CD4-positive, alpha-beta T cell treated with Interleukin-6 at 100 ng/mL for 8 hours (primary cell): ENCODE measurements around the gene COL9A2.

Source experiments
- DNase-seq: peaks from one replicate; pipeline ENCODE4 v3.0.0-alpha.2; 2020; ENCODE audit warnings: mixed read lengths, low spot score

The COL9A2 gene

DNA sequence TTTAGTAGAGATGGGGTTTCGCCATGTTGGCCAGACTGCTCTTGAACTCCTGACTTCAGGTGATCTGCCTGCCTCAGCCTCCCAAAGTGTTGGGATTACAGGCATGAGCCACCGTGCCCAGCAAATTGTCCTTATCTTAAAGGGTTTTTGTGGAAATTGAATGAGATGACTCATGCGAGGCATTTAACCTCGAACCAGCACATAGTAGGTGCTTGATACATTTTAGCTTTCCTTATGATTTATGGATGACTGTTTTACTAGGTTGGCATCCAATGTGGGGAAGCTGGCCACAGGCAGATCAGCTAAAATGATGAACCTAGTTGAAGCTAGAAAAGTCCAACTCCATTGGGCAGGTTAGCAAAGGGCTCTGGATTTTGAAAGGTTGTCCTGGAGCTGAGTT is 1.4 kb upstream of the COL9A2 start:
- DNase-seq, result no peak

- DNase-seq, result no peak
Observed at GRCh38 chr1:40317394-40318074, 448 bp upstream of the COL9A2 start.

DNA sequence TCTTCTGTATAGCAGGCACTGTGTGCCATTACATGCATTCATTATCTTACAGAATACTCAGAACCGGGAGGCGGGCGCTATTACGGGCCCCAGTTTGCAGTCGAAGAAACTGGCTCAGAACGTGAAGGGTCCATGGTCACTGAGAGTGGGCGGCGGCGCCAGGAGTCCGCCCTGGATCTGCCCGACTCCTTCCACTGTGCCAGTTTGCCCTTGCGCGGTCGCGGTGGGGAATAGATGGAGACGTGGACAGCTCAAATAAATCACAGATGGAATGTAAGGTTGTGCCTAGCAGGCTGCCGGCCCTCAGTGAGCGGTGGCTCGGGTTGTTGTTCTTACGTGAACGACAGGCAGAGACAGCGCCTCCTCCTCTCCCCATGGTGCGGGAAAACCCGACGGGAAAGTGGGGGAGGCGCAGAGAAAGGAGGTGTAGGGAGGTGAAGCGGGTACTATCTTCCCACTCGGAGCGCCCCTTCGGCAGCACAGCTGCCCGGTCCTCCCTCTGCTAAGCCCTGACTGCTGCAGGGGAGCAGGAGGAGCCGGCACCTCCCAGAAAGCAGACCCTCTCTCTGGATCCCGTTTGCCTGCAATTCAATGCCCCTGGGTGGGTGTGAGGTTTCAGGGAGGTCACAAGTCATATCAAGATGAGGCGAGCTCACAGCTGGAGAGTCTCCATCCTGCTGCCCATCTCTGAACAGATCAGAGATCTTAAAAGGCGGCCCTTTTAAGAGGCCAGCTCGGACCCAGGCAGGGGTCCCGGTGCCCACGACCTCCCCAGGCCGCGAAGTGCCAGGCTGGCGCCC is 1.1 kb downstream of the COL9A2 start:
- DNase-seq, result no peak

DNA sequence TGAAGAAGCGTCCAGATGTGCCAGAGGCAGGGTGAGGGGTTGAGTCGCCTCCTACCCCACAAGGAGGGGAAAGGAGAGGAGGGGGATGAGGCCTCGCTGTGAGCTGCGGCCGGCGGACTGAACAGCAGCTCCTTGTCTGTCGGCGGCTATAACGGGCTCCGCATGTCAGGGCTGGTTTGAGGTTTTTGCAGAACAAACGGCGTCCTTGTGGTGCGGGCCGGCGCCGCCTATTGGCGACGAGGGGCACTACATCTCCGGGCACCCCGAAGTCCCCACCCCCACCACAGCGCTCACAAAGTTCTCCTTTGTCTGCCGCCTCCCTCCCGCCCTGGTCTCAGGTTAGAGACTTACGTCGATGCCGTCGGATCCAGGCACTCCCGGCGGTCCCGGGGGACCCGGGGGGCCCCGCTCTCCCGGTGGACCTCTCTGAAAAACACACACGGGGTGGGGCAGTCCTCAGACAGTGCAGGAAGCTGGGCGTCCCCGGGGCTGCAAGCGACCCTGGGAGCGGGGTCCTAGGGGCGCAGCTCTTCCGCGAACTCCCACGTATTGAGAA is 1.8 kb downstream of the COL9A2 start:
- peak; percentile 84 for DNase-seq

DNA sequence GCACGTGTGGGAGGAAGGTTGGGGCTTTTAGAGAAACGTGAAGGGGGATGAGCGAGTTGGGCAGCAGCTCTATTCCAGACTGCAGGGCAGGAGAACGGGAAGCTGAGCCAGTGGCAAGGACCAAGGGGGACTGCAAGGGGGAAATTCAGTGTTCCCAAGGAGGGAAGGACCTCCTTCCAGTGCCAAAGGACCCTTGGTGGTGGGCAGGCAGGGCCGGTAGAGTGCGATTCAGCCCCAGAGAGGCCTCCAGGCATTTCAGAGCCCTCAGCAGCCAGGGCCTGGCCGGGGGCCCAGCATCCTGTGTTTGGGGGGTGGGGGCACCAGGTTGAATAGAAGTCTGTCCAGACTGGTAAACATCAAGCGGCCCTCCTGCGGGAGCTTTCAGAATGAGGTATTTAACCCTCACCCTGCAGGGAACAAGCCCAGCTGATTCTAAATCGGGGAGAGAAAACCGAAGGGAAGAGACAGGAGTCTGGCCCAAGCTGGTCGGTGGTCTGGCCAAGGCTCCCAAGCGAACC is 2.3 kb downstream of the COL9A2 start:
- DNase-seq, result no peak

- no peak for DNase-seq
Observed at GRCh38 chr1:40313958-40314720, 2.9 kb downstream of the COL9A2 start.

GRCh38 chr1:40313329-40313957 is 3.6 kb downstream of the COL9A2 start:
- no peak for DNase-seq

GRCh38 chr1:40312238-40313205 is 4.6 kb downstream of the COL9A2 start:
- DNase-seq, result peak; percentile 25

- DNase-seq, result no peak
Observed at GRCh38 chr1:40311692-40312091, 5.4 kb downstream of the COL9A2 start.

DNA sequence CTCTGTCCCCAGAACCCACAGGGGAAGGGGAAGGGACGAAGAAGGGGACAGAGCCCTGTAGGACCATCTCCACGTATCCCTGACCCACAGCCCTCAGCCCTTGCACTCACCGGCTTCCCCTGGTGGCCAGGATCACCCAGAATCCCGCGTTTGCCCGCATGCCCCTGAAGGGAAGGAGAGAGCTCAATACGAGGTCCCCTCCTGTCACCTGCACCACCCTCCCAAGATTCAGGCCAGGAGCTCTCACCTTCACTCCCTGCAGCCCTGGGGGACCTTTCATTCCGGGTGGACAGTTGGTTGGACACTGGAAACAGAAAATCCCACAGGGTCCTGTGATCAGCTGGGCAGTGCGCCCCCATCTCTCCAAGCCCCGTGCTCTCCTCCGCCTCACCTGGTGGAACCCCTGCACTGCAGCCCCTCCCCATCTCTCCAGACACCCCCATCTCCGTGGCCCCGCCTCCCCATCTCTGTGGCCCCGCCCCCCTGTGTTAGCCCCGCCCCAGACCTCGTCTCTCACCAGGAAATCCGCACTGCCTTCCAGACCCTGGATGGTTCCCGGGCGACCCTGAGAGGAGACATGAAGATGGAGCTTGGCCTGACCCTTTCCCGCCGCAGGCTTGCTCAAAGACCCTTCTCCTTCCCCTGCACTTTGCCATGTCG is 6.0 kb downstream of the COL9A2 start:
- DNase-seq, result no peak

DNA sequence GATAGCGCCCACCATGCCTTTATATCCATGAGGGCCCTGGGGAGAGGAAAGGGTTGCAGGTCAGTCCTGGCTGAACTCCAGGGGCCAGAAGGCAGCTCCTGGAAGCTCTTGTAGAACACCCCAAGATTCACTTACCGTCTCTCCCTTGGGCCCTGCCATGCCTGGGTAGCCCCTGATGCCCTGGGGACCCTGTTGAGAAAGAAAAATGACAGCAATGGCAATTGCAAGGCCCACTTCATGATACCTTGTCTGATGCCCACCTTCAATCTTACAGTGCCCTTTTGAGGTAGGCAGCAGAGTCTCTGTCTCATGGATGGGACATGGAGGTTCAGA is 7.0 kb downstream of the COL9A2 start:
- DNase-seq, result no peak

DNA sequence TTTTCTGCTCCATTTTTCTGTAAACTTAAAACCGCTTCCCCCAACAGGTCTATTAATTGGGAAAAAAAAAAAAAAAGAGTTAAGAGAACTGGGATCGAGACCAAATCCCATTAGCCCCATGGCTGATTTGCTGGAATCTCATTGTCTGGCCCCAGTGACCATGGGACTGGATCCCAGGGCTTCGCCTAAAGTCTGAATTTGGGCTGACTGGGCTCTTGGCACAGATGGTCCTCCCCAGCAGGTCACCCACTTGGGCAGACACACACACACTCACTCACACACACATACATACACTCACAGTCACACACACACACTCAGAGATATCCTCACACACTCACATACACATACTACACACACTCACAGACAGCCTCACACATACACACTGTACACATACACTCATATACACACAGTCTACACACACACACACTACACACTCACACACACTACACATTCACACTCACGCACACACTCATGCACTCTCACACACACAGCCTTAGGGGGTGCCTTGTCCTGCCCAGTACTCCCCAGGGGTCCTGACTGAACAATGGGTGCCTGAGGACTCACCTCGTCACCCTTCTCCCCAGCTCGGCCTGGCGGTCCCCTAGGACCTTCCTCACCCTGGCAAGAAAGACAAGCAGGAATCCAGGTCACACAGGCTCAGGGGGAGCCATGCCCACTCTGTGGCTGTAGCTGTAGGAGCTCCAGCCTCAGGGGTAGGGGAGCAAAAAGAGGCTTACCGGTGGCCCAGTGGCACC is 7.5 kb downstream of the COL9A2 start:
- DNase-seq, result no peak

- no peak for DNase-seq
Observed at GRCh38 chr1:40308036-40308727, 8.9 kb downstream of the COL9A2 start.

DNA sequence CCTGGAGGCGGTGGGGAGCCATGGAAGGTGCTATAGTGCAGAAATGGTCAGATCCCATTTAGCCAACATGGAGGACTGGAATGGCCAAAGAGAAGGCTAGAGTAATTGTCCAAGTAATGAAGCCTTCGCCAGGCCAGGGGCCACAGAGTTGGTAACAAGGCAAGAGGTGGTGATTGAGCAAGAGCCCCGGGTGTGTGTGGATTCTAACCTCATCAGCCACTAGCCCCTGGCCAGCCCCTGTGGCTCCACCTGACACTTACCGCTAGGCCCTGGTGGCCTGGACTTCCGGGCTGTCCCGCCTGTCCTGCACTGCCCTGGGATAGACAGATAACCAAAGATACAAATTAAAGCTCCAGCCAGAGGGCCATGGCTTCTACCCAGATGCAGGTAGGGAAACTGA is 9.9 kb downstream of the COL9A2 start:
- no peak for DNase-seq

GRCh38 chr1:40306296-40306695 is 10.8 kb downstream of the COL9A2 start:
- DNase-seq, result no peak

DNA sequence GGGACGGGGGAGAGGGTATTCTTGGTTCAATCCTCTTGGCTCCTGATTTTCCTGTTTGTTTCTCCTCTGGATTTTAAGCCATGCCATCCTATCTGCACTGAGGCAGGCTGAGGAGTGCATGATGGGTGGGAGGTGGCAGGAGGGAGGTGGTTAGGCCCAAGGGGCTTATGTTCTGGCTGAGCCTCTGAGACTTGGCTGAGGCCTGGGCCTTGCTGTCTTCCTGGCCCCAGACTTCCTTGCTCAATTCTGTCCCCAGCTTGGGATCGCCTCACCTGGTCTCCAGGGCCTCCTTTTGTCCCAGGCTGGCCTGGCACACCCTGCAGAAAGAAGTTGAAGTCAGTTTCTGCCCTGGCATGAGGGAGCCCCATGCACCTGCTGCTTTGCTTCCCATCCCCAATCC is 11.2 kb downstream of the COL9A2 start:
- DNase-seq, result no peak

DNA sequence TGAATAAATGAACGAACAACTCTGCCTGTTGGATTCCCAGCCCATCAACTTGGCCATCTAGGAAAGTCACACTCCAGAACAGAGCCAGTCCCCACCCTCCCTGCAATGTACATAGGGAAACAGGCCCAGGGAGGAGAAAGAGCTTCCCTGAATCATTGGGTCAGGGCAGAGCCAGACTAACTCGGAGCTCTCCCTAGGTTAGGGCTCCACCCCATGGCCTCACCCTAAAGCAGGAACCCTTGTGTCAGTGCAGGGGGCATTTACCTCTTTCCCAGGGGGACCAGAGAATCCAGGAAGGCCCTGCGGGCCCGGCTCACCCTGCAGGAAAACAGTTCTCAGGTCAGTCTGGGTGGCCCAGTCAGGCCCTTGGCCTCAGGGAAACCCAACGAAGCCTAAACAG is 11.6 kb downstream of the COL9A2 start:
- DNase-seq, result no peak

GRCh38 chr1:40303790-40304189 is 13.3 kb downstream of the COL9A2 start:
- DNase-seq, result no peak
